ENCODE results near the gene CIB2. TPM values are rescaled to one million over a fixed set of nuclear protein-coding genes. Genes with fewer than 3 reads are reported as not detected.
"Not testable (repeated sequence)": the region's sequence is repeated elsewhere in the genome, so short reads cannot be mapped to it uniquely, and the experiment has no call there.

The CIB2 gene
- total RNA-seq, 5 donors from 2014 or later (not counting 1 experiment from before 2014, with no cell fraction given): 0.72 to 2.8 (median 2.0) TPM

DNA sequence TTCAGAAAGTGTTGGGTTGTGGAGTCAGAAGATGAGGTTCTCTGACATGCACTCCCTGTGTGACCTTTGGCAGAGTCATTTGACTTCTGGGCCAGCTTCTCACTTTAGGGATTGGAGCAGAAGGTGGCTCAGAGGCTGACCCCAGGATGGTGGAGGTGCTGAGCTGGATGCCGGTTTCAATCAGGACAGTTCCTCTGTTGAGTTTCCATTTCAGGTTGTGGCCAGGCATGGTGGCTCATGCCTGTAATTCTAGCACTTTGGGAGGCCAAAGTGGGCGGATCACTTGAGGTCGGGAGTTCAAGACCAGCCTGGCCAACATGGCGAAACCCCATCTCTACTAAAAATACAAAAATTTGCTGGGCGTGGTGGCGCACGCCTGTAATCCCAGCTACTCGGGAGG is 19.8 kb upstream of the CIB2 start:
- peaks cover 10 to 22% of the 10 kb centered on the region in 2 experiments for H3K4me1 ChIP-seq (ENCODE audit: control insufficient read depth in 1 of 2, extremely low read depth in 1 of 2, insufficient read depth in 2 of 2, low read length in 2 of 2)
- H3K36me3 Mint-ChIP-seq: peaks cover 14% of the 10 kb centered on the region
- H3K27ac Mint-ChIP-seq: peak overlapping the region in 1 of 2 donors; percentile 19
- H3K27me3 ChIP-seq (replicated peaks in 1 of 2; ENCODE audit: control insufficient read depth in 2 of 2, extremely low read depth in 1 of 2, insufficient read depth in 2 of 2, low read length in 1 of 2); H3K27ac ChIP-seq (ENCODE audit: low read length); H3K27me3 Mint-ChIP-seq; H3K9me3 Mint-ChIP-seq; DNase-seq; H3K9me3 ChIP-seq; H3K4me3 ChIP-seq (ENCODE audit: control insufficient read depth in 1 of 2, extremely low read depth in 1 of 2, low read length in 1 of 2); H3K36me3 ChIP-seq (ENCODE audit: control insufficient read depth in 2 of 2, extremely low read depth in 1 of 2, insufficient read depth in 1 of 2, low read length in 1 of 2); CTCF ChIA-PET; ATAC-seq (replicated peaks in 1 of 4); POLR2A ChIA-PET: not testable (repeated sequence)
- WGBS (ENCODE audit: insufficient coverage): 89% methylated on average over 2 of the region's 8 CpGs
- peaks cover 36 to 46% (median 45%) of the 10 kb centered on the region in 3 donors for H3K4me1 Mint-ChIP-seq
- H3K4me3 Mint-ChIP-seq: peak overlapping the region; percentile 91 to 94 (median 93)

DNA sequence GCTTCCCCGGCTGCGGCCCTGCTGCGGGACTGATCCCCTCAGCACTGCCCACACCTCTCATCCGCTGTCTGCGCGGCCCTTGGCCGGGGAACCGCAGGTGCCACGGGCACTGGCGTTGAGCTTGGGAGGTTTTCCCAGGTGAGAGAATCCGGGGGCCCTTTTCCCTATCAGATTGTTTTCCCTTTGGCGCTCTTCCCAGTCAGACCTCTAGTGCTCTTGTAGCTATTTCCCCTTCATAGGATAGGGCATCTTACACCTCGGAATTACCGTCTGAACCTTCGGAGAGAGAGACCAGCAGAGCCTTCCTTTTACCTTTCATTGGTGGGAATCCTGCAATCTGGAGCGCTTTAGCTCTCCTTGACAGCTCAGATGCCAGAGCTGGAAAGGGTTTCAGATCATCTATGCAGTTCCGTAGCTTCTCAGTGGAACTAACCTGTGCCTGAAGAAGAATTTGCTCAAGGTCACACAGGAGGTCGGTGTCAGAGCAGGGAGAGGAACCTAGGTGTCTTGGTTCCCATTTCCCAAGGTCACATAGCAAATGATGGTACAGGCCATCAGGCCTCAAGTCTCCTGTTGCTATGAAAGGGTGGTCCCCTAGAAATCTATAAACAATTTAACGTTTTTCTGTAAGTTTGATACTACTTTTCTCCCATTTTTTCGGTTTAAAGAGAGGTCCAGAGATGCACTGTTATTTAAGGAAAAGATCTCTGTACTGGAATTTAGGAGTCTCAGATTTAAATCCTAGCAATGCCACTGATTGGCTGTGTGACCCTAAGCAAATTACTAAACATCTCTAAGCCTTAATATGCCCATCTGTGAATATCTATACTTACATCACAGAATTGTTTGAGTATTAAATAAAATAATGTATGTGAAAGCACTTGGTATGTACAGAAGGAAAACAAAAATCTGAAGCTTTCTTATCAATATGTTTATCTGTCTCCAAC is 18.8 kb upstream of the CIB2 start:
- H3K4me3 ChIP-seq (ENCODE audit: control insufficient read depth in 1 of 2, extremely low read depth in 1 of 2, low read length in 1 of 2): peak overlapping the region; percentile 67 to 82
- peaks cover 36 to 46% (median 40%) of the 10 kb centered on the region in 3 donors for H3K4me1 Mint-ChIP-seq
- H3K27me3 Mint-ChIP-seq: no peaks in the 10 kb centered on the region
- WGBS (ENCODE audit: insufficient coverage): 11% methylated on average over 15 of the region's 20 CpGs
- no peaks in the 10 kb centered on the region for H3K9me3 ChIP-seq
- no peaks in the 10 kb centered on the region for H3K9me3 Mint-ChIP-seq
- no peak overlapping the region for H3K27ac ChIP-seq (ENCODE audit: low read length)
- peak overlapping the region; percentile 63 to 86 for H3K27ac Mint-ChIP-seq
- ChIA-PET CTCF (interaction anchor here (0.9 to 1.4 kb wide), 3 partner anchors 8 to 46 kb away, joined by 4 to 10 read pairs (median 4); partner anchors contain the start of gene CIB2 (in 1 of the 2)), POLR2A (interaction anchor here in 1 of 2 donors (0.6 kb wide), 1 partner anchor 53 kb away, joined by 3 read pairs; no protein-coding TSS in a partner anchor)
- ATAC-seq (replicated peaks in 1 of 4) (no peak), DNase-seq (peak in 1 of 35 experiments; percentile 19)
- no peaks in the 10 kb centered on the region for H3K27me3 ChIP-seq (replicated peaks in 1 of 2; ENCODE audit: control insufficient read depth in 2 of 2, extremely low read depth in 1 of 2, insufficient read depth in 2 of 2, low read length in 1 of 2)
- peaks cover 10% of the 10 kb centered on the region for H3K36me3 Mint-ChIP-seq
- peaks cover 10 to 22% of the 10 kb centered on the region in 2 experiments for H3K4me1 ChIP-seq (ENCODE audit: control insufficient read depth in 1 of 2, extremely low read depth in 1 of 2, insufficient read depth in 2 of 2, low read length in 2 of 2)
- H3K4me3 Mint-ChIP-seq: peak overlapping the region; percentile 91 to 94 (median 93)
- H3K36me3 ChIP-seq (ENCODE audit: control insufficient read depth in 2 of 2, extremely low read depth in 1 of 2, insufficient read depth in 1 of 2, low read length in 1 of 2): no peaks in the 10 kb centered on the region

GRCh38 chr15:78149068-78149804 is 18.0 kb upstream of the CIB2 start, which contains the start of gene IDH3A:
Gene IDH3A, plus strand, starts transcription at chr15:78149362. Its CDS starts 42 bp downstream, at chr15:78149404.
- under 1% methylated on average over 79 of the region's 79 CpGs for WGBS (ENCODE audit: insufficient coverage)
- H3K36me3 ChIP-seq (ENCODE audit: control insufficient read depth in 2 of 2, extremely low read depth in 1 of 2, insufficient read depth in 1 of 2, low read length in 1 of 2): no peaks in the 10 kb centered on the region
- DNase-seq (peak; percentile 97 to 100 (median 100)), ATAC-seq (replicated peaks in 1 of 4) (peak; percentile 94 to 97 (median 95))
- peak within 1 kb of the TSS; percentile 91 to 94 (median 93) for H3K4me3 Mint-ChIP-seq
- peak within 1 kb of the TSS; percentile 67 to 82 for H3K4me3 ChIP-seq (ENCODE audit: control insufficient read depth in 1 of 2, extremely low read depth in 1 of 2, low read length in 1 of 2)
- peaks cover 10 to 22% of the 10 kb centered on the region in 2 experiments for H3K4me1 ChIP-seq (ENCODE audit: control insufficient read depth in 1 of 2, extremely low read depth in 1 of 2, insufficient read depth in 2 of 2, low read length in 2 of 2)
- H3K36me3 Mint-ChIP-seq: peaks cover 10% of the 10 kb centered on the region
- H3K9me3 ChIP-seq: no peaks in the 10 kb centered on the region
- H3K27me3 Mint-ChIP-seq: no peaks in the 10 kb centered on the region
- H3K27me3 ChIP-seq (replicated peaks in 1 of 2; ENCODE audit: control insufficient read depth in 2 of 2, extremely low read depth in 1 of 2, insufficient read depth in 2 of 2, low read length in 1 of 2): no peaks in the 10 kb centered on the region
- no peaks in the 10 kb centered on the region for H3K9me3 Mint-ChIP-seq
- H3K27ac ChIP-seq (ENCODE audit: low read length): peak within 1 kb of the TSS; percentile 18
- CTCF ChIA-PET: interaction anchor here (0.9 to 1.4 kb wide), 3 partner anchors 9 to 46 kb away, joined by 4 to 10 read pairs (median 4); partner anchors contain the start of gene CIB2 (in 1 of the 2)
- H3K27ac Mint-ChIP-seq: peak within 1 kb of the TSS; percentile 86 to 88
- POLR2A ChIA-PET: interaction anchor here in 1 of 2 donors (0.6 kb wide), 1 partner anchor 54 kb away, joined by 3 read pairs; no protein-coding TSS in a partner anchor
- peaks cover 36 to 44% (median 40%) of the 10 kb centered on the region in 3 donors for H3K4me1 Mint-ChIP-seq

DNA sequence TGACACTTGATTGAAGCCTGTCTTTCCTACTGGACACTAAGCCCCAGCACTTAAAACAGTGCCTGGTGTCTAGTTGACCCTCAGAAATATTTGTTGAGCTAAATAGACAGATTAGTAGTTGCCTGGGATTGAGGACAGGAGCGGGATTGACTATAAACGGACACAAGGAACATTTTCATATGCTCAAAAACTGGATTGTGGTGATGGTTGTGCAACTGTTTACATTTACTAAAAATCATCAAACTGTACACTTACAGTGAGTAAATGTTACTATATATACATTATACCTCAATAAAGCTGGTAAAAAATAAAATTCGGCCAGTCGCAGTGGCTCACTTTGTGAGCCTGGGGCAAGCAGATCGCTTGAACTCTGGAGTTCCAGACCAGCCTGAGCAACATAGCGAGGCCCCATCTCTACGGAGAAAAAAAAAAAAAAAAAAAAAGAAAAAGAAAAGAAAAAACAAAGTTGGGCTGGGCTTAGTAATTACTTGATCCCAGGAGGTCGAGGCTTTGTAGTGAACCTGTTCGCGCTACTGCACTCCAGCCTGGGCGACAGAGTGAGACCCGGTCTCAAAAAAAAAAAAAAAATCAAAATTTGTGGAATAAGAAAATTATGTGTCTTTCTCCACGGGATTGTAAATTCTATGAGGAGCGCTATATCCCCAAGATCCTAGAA is 17.3 kb upstream of the CIB2 start:
- peaks cover 10 to 22% of the 10 kb centered on the region in 2 experiments for H3K4me1 ChIP-seq (ENCODE audit: control insufficient read depth in 1 of 2, extremely low read depth in 1 of 2, insufficient read depth in 2 of 2, low read length in 2 of 2)
- peak overlapping the region; percentile 18 for H3K27ac ChIP-seq (ENCODE audit: low read length)
- ChIA-PET CTCF (interaction anchor here in 1 of 2 donors (1.0 to 1.5 kb wide), 2 partner anchors 17 to 47 kb away, joined by 3 to 6 read pairs; partner anchors contain the start of gene CIB2), POLR2A (no interaction called here)
- H3K4me1 Mint-ChIP-seq: peaks cover 36 to 44% (median 39%) of the 10 kb centered on the region in 3 donors
- peak overlapping the region; percentile 83 to 93 (median 93) for H3K4me3 Mint-ChIP-seq
- no peaks in the 10 kb centered on the region for H3K9me3 ChIP-seq
- H3K27ac Mint-ChIP-seq: peak overlapping the region; percentile 85 to 88
- H3K4me3 ChIP-seq (ENCODE audit: control insufficient read depth in 1 of 2, extremely low read depth in 1 of 2, low read length in 1 of 2): peak overlapping the region; percentile 63 to 64
- H3K27me3 ChIP-seq (replicated peaks in 1 of 2; ENCODE audit: control insufficient read depth in 2 of 2, extremely low read depth in 1 of 2, insufficient read depth in 2 of 2, low read length in 1 of 2): no peaks in the 10 kb centered on the region
- H3K36me3 Mint-ChIP-seq: peaks cover 10% of the 10 kb centered on the region
- WGBS (ENCODE audit: insufficient coverage): 0% methylated on average over 1 of the region's 14 CpGs
- no peak for DNase-seq
- H3K9me3 Mint-ChIP-seq: no peaks in the 10 kb centered on the region
- H3K36me3 ChIP-seq (ENCODE audit: control insufficient read depth in 2 of 2, extremely low read depth in 1 of 2, insufficient read depth in 1 of 2, low read length in 1 of 2): no peaks in the 10 kb centered on the region
- H3K27me3 Mint-ChIP-seq: no peaks in the 10 kb centered on the region
- peak in 2 of 4 experiments; percentile 0 to 14 for ATAC-seq (replicated peaks in 1 of 4)

DNA sequence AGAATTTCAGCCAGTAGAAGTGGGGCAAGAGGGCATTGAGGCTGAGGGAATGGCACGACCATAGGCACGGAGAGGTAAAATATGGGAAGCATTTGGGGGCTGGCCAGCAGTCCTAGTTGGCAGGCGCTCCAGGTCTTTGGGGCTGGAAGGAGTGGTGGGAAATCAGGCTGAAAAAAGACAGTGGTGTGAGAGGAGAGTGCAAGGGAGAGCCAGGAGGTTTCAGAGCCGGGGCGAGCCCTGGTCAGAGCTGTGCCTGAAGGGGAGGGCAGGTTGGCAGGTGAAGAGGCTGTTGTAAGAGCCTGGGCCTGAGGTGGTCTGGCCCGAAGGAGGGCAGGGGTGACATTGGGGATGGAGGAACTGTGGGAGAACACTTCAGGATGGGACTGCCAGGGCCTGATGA is 16.3 kb upstream of the CIB2 start:
- H3K4me1 ChIP-seq (ENCODE audit: control insufficient read depth in 1 of 2, extremely low read depth in 1 of 2, insufficient read depth in 2 of 2, low read length in 2 of 2): peaks cover 10 to 22% of the 10 kb centered on the region in 2 experiments
- peak overlapping the region in 1 of 2 donors; percentile 53 for H3K27ac Mint-ChIP-seq
- H3K27me3 ChIP-seq (replicated peaks in 1 of 2; ENCODE audit: control insufficient read depth in 2 of 2, extremely low read depth in 1 of 2, insufficient read depth in 2 of 2, low read length in 1 of 2): no peaks in the 10 kb centered on the region
- peak overlapping the region; percentile 50 to 61 (median 51) for H3K4me3 Mint-ChIP-seq
- POLR2A ChIA-PET: no interaction called here
- H3K4me3 ChIP-seq (ENCODE audit: control insufficient read depth in 1 of 2, extremely low read depth in 1 of 2, low read length in 1 of 2): no peak overlapping the region
- ATAC-seq (replicated peaks in 1 of 4) (no peak), DNase-seq (no peak)
- WGBS (ENCODE audit: insufficient coverage): 100% methylated on average over 5 of the region's 6 CpGs
- peaks cover 26 to 35% (median 30%) of the 10 kb centered on the region in 3 donors for H3K4me1 Mint-ChIP-seq
- H3K9me3 ChIP-seq: no peaks in the 10 kb centered on the region
- H3K9me3 Mint-ChIP-seq: no peaks in the 10 kb centered on the region
- no peak overlapping the region for H3K27ac ChIP-seq (ENCODE audit: low read length)
- CTCF ChIA-PET: interaction anchor here in 1 of 2 donors (0.7 to 1.5 kb wide), 3 partner anchors 16 to 48 kb away, joined by 3 to 6 read pairs (median 4); partner anchors contain the start of gene CIB2
- no peaks in the 10 kb centered on the region for H3K27me3 Mint-ChIP-seq
- H3K36me3 Mint-ChIP-seq: peaks cover under 1% of the 10 kb centered on the region
- no peaks in the 10 kb centered on the region for H3K36me3 ChIP-seq (ENCODE audit: control insufficient read depth in 2 of 2, extremely low read depth in 1 of 2, insufficient read depth in 1 of 2, low read length in 1 of 2)

Data from T-cell (primary cell).